ENCODE results near the gene EGFR.

The EGFR gene

GRCh38 chr7:55177589-55178261 lies 158.9 kb downstream of the EGFR start:
- DNase-seq, result no peak

- no peak for DNase-seq
Observed at GRCh38 chr7:55178292-55178862, 159.6 kb downstream of the EGFR start.

GRCh38 chr7:55178863-55179773 lies 160.3 kb downstream of the EGFR start:
- no peak for DNase-seq

GRCh38 chr7:55179931-55180682 lies 161.3 kb downstream of the EGFR start:
- DNase-seq, result no peak

GRCh38 chr7:55180963-55181542 lies 162.2 kb downstream of the EGFR start:
- DNase-seq, result no peak

- no peak for DNase-seq
Observed at GRCh38 chr7:55181762-55182161, 162.9 kb downstream of the EGFR start.

GRCh38 chr7:55183897-55184296 lies 165.1 kb downstream of the EGFR start:
- no peak for DNase-seq

- no peak for DNase-seq
Observed at GRCh38 chr7:55185321-55185802, 166.5 kb downstream of the EGFR start.

GRCh38 chr7:55185941-55186609 lies 167.3 kb downstream of the EGFR start:
- no peak for DNase-seq

GRCh38 chr7:55187701-55188491 lies 169.1 kb downstream of the EGFR start:
- DNase-seq, result no peak

GRCh38 chr7:55188590-55189138 lies 169.8 kb downstream of the EGFR start:
- no peak for DNase-seq

GRCh38 chr7:55189146-55189766 lies 170.4 kb downstream of the EGFR start:
- DNase-seq, result no peak

GRCh38 chr7:55189878-55190436 lies 171.1 kb downstream of the EGFR start:
- DNase-seq, result no peak

- no peak for DNase-seq
Observed at GRCh38 chr7:55190511-55191160, 171.8 kb downstream of the EGFR start.

- DNase-seq, result no peak
Observed at GRCh38 chr7:55191161-55191925, 172.5 kb downstream of the EGFR start.

- DNase-seq, result peak in 1 of 2 experiments; percentile 26
Observed at GRCh38 chr7:55191926-55192692, 173.3 kb downstream of the EGFR start.

GRCh38 chr7:55192723-55193122 lies 173.9 kb downstream of the EGFR start:
- no peak for DNase-seq

- no peak for DNase-seq
Observed at GRCh38 chr7:55193245-55193644, 174.4 kb downstream of the EGFR start.

Measured in SHP77 (cell line).